Endometrial microvascular endothelial cells (primary cell): ENCODE results near the gene RBMS3. TPM values are rescaled to one million over a fixed set of nuclear protein-coding genes. Genes with fewer than 3 reads are reported as not detected.

Experiments
- in situ Hi-C: cut with HindIII; loops from 2 replicates; pipeline ENCODE4 v1.10.0; 2017; ENCODE audit warnings: low sequenced_read_pairs, low pct_unique_long_range_greater_than_20kb; ENCODE audit errors: inconsistent ontology term
- total RNA-seq: library from RNA; depleted of rRNA; stranded (reverse); fragments of >200 nt; gene quantifications from one replicate; pipeline ENCODE4 v1.2.3, GENCODE V29; 2015; ENCODE audit errors: inconsistent ontology term

The RBMS3 gene
- total RNA-seq, 1 donor from 2014 or later = 21.6 TPM

DNA sequence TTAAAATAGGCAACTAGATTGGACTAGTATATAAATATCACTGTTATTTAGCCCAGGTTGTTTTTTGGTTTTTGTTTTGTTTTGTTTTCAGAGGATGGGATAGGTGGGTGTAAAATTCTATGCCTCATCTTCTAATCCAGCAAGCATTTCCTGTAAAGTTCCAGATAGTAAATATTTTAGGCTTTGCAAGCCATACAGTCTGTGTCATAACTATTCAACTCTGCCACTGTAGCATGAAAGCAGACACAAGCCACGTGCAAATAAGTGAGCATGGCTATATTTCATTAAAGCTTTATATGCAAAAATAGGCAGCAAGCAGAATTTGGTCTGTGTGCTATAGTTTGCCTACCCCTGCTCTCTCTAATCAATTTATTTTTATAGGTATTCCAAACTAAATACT, 668.3 kb downstream of the RBMS3 start:
- in situ Hi-C loops = no loop called here

DNA sequence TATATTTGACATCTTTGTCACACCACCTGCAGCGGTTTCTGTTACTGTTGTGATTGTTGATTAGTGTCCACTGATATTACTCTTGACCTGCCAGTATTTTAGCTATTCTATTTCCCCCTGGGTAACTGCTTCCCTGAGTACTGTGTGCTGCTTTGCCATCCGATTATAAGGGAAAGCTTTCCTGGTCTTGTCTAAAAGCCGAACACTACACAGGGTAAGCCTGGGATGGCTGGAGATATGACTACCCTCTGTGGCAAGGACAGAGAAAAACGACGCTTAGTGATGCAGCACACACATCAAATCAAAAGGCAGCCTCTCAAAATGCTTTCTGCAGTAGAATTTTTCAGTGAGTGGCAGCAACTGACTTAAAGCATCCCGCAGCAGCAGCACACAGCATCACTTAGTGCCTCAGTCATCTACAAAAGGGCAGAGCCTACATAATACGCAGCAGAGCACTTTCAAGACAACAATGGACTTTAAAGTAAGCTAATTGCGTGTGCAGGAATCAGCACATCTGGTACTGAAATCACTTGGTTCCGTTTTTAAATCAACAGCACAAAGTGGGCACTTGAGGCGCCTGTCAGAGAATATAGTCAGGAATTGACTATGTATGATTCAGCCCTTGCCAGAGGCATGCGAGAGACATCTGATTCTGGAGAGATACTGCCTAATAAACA, 669.2 kb downstream of the RBMS3 start:
- in situ Hi-C loops = no loop called here

DNA sequence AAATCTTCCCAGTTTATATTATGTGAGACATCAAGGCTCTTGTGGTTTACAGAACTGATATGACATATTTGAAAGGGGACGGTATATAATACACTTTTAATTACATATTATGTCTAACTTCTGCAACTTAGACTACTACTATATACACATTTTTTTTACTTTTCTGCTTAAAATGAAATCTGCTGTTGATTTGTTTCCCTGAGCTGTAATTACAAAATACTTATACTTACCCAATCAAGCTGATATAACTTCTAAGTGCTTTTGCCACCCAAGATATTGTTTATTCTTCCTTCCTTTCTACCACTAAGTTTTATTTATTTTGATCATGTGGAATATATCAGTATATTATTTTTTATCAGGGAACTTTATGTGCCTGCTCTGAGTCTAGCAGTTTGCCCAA, 671.6 kb downstream of the RBMS3 start:
- in situ Hi-C loops = no loop called here

DNA sequence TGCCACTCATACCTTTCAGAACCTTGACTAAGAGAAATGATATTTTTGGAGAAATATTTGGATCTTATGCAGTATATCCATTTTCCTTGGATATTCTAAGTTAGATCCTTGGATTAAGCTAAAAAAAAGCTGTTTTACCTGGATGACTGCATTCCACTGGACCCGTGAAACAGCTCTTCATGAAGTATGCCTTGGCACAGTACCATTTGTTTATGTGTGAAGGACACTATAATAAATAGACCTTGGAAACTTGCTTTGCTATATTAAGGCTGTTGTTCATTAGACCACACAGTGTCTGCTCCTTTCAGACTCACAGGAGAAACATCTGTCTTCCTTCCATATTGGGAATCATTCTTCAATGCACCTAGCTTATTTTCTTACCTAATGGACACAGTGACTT, 674.5 kb downstream of the RBMS3 start:
- in situ Hi-C loops = no loop called here

DNA sequence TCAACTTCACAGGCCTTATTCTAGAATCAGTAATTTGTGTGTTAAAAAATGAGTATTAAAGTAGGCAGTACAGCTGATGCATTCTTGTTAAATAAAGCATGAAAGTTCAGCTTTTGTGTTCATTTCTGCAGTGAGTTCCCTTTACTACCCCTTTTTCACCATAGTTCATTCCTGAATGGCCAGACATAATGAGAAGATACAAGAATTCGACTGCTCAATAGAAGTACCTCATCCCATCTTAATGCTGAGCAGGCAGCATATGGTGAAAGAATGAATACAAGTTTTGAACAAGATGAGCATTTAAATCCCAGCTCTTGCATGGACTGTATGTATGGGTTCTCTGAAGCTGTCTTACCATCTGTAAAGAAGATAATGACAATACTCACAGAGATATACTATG, 677.9 kb downstream of the RBMS3 start:
- in situ Hi-C loops = no loop called here

DNA sequence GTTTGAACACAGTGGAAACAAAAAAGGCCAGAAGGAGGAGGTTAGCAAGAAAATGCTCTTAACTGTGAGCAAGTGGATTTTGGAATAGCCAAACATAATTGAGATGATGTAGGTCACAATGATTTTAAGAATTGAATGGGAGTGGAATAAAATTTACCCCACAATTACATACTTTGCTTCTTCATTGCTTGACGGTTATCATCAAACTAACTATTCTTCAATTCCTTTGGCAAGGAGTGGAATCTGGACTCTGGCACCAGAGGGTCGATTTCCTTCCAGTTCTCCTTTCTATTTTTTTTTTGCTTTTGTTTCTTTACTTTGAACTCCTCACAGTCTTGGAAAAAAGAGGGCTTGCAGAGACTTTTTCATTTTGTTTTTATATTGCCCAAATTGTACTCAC, 691.0 kb downstream of the RBMS3 start:
- in situ Hi-C loops = no loop called here

DNA sequence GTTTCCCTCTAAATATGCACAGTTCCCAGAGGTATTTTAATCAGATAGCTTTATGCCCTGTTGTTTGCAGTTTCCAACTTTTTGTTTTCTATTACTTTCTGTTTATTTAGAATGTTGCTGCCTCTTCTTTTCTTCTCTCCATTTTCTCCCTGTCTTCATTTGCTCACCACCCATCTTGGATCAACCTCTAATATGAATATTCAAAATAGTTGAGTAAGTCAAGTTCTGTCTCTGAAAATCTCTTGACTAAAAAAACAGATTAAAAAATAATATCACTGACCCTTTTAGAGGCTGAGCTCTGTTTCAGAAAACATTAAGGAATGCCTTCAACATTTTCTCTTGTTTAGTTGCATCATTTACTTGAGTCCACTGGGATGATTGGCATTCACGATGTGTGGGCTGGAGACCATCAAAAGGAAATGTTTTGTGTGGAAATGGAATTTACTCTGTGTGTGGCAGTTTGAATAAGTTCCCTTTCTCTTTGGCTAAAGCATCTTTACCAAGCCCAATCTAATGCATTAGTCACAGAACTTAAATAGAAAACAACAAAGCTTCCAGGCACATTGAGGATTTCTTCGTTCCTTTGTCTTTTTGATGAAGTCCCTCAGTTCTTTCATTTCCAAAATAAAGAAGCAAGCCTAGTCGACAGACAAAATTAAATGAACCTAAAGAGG, 691.6 kb downstream of the RBMS3 start:
- in situ Hi-C loops = no loop called here

DNA sequence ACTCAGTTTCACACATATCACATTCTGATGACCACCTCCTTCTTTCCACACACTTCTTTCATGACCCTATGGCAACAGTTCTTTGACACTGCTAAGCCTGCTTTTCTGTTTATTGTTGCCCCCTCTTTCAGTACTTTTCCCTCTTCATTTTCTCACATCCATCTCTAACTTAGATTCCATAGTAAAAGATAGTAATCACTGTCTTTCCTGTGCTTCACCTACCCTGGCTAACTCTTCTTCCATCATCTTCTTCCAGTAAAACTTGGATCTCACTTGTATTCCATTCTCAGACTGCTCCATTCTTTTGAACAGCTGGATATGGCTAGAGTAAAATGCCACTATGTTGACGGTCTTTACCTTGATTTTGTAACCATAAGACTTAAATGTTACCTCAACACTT, 692.9 kb downstream of the RBMS3 start:
- in situ Hi-C loops = no loop called here

DNA sequence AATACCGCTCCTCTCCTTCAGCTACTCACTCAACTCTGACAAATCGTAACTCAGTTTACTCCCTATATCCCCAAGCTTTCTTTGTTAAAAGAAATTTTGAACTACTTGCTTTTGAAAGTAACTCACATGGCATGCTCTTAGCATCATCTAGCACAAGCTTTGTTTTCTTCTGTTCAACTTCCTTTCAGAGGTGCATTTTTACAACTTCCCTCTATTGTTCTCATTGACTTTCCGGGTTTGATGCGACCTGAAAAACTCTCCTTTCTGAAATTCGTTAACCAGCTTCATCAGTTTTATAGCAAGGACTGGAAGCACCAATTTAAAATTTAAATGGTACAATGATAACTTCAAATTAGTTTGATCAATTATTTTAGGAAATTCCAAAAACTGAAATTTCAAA, 696.0 kb downstream of the RBMS3 start:
- in situ Hi-C loops = no loop called here

DNA sequence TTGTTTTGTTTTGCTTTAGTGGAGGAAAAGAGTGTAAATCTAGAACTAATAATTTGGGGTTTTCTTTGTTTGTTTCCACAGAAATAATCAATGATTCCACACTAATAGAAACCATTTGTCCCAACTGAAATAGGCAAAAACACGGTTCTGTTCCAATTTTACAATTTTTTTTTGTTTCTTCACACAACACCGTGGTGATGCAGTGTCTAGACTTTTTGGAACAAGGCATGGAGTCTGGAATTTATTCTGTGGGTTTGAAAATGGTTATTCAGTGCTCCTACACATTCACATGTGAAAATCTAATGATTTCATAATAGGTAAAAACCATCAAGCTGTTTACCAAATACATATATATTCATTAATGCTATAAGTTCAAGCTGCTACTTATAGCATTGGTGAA, 696.5 kb downstream of the RBMS3 start:
- in situ Hi-C loops = no loop called here

DNA sequence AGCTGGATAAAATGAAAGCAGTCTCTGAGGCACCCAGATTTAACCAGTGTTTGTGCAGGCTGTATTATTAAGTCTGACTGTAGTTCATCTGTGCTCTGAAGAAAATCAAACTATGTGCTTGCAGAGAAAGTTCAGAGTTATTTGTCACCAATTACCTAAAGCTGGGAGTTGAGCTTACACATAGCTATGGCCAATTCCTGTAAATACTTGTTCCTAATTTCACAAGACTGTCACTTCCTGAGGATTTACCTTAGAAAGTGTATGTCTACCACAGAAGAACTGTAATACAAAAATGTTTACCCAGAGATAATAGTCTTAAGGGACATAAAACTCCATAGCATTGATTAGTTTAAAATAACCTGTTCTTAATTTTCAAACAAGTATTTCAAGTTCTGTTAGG, 697.2 kb downstream of the RBMS3 start:
- in situ Hi-C loops = no loop called here

DNA sequence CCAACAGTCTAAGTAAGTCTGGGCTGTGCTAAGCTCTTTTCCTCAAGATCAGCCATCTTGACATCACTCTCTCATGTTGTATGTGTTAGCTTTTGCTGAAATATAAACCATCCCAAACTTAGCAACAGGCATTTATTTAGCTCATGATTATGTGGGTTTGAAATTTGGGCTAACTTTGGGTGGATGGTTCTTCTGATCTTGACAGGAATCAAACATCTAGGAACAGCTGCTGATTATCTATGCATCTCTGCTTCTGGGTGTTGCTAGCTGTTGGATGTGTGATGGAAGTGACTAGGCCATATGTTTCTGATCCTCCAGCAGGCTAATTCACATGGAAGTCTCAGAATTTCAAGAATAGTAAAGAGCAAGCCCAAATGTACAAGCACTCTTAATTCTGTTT, 710.3 kb downstream of the RBMS3 start:
- in situ Hi-C loops = no loop called here

DNA sequence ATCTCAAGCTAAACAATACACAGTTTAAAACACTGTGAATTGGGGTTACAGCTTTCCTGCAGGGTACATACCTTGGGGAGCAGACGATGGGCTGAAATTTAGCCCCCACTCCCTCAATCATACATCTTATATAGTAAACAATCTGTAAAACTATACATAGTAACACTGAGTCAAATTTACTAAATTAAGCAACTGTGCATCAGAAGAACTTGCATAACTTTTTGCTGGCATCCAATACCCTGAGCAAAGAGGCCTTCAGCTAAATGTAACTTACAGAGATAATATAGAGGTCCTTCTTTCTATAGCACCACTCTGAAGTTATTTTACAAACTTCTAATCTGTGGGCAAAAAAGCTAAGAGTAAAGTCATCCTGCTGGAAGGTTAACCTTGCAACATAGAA, 721.9 kb downstream of the RBMS3 start:
- in situ Hi-C loops = no loop called here

DNA sequence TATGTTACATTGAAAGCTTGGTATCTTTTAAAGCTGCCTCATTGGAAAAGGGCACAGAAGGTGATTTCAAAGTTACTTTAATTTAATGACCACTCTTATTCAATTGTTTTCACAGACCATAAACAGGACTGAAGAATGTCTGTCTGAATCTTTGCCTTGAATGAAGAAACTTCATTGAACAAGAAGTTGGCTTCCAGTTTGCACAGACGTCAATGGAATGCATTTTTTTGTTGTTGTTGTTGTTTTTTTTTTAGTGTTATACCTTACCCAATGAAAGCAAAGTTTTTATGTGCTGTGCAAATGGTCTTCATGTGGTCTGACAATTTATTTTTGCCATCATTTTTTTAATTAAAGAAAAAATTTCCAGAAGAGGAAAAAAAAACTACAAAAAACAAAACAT, 722.9 kb downstream of the RBMS3 start:
- in situ Hi-C loops = no loop called here

DNA sequence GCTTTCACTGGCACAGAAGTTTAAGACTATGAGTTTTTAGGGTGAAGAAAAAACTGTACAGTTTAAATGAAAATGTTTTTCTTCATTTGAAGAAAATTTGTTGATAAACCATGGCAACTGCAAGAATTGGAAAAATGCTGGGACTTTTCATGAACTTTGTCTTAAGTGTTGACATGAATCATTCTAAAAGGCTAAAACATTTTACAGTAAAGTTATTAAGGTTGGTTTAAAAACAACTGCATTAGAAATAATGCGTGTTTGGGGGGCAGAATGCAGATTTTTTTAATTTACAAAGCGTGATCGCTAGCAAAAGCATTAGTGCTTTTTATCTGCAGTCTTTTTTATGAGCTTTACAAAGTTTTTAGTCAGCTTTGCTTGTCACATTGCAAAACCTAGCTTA, 723.6 kb downstream of the RBMS3 start:
- in situ Hi-C loops = no loop called here

DNA sequence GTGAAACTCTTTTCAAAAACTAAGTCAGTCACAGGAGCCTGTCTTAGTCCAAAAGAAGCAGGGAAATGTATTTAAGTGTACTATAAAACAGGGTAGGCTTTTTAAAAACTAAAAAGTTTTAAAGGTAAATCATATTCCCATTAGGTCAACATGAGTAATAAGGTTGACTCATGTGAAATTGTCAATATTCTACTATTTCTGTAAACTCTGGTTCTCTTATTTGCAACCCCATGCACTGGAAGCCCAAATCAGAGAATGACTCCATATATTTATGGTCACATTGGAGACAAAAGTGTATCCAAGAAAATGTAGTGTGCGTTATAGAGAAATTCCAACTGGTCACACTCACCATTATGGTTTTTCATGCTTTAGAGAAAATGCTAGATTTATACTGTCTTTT, 725.2 kb downstream of the RBMS3 start:
- in situ Hi-C loops = no loop called here

DNA sequence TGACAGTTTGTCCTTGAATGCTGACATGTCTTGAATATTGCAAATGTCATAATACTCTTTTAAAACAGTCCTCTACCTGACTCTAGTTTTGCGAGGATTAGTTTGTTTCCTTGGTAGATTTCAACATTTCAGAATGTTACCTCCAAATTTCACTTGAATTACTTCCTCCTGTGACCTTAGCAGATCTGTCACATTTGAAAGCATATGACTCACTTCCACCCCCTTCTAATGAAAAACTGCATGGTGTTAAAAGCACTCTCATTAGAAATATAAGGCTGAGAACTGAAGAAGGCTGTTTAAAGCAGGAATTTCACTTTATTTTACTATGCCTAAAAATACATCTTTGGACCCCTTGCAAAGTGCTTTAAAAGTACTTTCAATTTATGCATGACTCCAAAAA, 726.8 kb downstream of the RBMS3 start:
- in situ Hi-C loops = no loop called here

DNA sequence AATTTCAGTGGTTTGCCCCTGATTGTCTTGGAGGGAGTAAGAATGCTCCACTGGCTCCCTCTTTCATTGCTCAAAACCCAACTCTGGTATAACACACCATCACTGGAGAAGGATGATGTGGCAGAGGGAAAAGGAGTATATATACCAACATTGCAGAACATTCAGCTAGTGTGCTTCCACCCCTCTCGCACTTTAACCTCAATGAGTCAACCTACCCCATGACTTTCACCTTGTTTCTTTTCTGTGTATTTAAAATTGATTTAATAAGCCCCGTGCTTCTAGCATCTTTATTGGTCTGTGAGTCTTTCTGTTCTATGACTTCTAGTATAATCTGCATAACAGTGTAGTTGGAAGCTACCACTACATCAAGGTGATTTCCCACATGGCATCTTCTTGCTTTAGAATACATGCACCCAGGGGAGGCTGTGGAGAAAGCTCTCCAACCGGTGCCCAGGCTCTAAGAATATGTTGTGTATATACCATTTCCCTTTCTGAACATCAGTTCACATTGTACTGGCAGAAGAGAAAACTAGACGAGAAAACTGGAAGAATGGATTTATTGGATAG, 730.4 kb downstream of the RBMS3 start:
- in situ Hi-C loops = no loop called here

DNA sequence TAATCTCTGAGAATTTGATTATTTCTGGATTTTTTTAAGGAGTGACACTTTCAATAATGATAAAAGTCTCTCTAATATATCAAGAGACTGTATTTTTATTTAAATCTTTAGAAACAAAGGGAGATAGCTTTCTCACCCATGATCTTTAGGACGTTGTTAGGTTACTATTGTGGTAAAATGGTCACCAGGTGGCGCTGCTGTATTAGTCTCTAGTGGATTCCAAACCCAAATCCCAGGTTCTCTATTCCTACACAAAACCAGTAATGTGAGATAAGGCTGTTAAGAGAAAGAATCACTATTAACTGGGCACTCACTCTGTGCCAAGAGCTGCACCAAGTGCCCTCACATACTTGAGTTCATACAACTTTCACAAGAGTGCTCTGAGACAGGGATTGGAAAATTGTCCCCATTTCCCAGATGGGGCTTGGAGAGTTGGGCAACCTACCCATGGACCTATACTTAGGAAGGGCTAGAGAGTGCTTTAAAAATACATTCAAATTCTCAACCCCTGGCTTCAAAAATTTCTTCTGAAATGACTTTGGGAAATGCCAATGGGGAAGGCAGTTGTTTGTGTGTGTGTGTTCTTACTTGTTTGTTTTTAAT, 732.2 kb downstream of the RBMS3 start:
- in situ Hi-C loops = no loop called here

DNA sequence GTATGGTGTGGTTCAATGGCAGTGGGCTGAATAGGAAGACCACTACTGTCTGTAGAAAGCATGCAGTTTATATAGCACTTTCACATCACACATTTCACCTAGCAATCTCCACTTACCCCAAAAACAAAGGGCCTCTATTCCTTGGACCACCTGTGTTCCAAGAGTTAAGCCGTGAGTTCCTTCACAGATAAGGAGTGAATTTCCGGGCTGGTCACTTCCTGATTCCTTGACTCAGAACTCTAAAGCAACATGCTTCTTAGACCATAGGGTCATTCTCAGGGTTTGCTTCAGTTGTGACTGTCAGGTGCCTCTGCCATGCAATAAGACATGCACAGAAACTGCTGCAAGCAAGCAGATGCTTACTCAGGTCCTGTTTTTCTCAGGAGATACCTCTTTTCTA, 737.0 kb downstream of the RBMS3 start:
- in situ Hi-C loops = no loop called here
